Common myeloid progenitor, CD34-positive (primary cell): ENCODE results near the gene GJC3.
A peak's percentile ranks its signal among the peaks of the same experiment; 100 is the strongest.

Experiments used
- CTCF ChIA-PET: fragments of 350-600 bp; sonication (Branson Sonifier 250); formaldehyde crosslinking; loops from one replicate; lab custom pipeline; 2021; ENCODE audit warnings: antibody characterized with exemption; lab: Charles Lee
- POLR2A ChIA-PET: fragments of 350-600 bp; sonication (Branson Sonifier 250); formaldehyde crosslinking; loops from one replicate; lab custom pipeline; 2021; ENCODE audit warnings: antibody characterized with exemption; lab: Charles Lee
- DNase-seq, 3 donors: peaks; one replicate each; pipeline versions ENCODE4 v3.0.0 to v3.0.0-alpha.2; 2013
- H3K27ac ChIP-seq, 2 experiments: 1 replicate in 1 of 2; 2 replicates in 1 of 2; pipeline ENCODE4 v1.7.0; 2013; ENCODE audit warnings: inconsistent platforms in 2 of 2, low read length in 2 of 2, mild to moderate bottlenecking in 2 of 2, low read depth in 1 of 2, moderate library complexity in 1 of 2; ENCODE audit not compliant: severe bottlenecking in 2 of 2, insufficient read depth in 1 of 2, poor library complexity in 1 of 2
- H3K27me3 ChIP-seq, 5 experiments: replicated peaks in 2 of 5; 1 replicate in 3 of 5; 2 replicates in 2 of 5; pipeline versions ENCODE4 v1.6.1 to v1.7.0; 2013; ENCODE audit warnings: low read length in 4 of 5, mild to moderate bottlenecking in 2 of 5, moderate library complexity in 2 of 5, inconsistent platforms in 1 of 5; ENCODE audit not compliant: insufficient read depth in 5 of 5, control insufficient read depth in 4 of 5
- H3K36me3 ChIP-seq, 4 experiments: 1 replicate in 2 of 4; 2 replicates in 2 of 4; pipeline versions ENCODE4 v1.6.1 to v1.7.0; 2013; ENCODE audit warnings: low read length in 3 of 4, control low read depth in 1 of 4, mild to moderate bottlenecking in 1 of 4; ENCODE audit not compliant: control insufficient read depth in 4 of 4, insufficient read depth in 4 of 4
- H3K4me1 ChIP-seq, 4 experiments: 1 replicate in 3 of 4; 2 replicates in 1 of 4; pipeline versions ENCODE4 v1.6.1 to v1.7.1; 2013; ENCODE audit warnings: low read length in 3 of 4, mild to moderate bottlenecking in 3 of 4, control low read depth in 1 of 4, inconsistent platforms in 1 of 4, moderate library complexity in 1 of 4; ENCODE audit not compliant: control insufficient read depth in 4 of 4, insufficient read depth in 4 of 4; ENCODE audit errors: control extremely low read depth in 1 of 4
- H3K4me3 ChIP-seq, 7 experiments: 1 replicate in 4 of 7; 2 replicates in 3 of 7; pipeline versions ENCODE4 v1.5.1 to v1.7.0; 2013; ENCODE audit warnings: mild to moderate bottlenecking in 7 of 7, low read length in 6 of 7, moderate library complexity in 6 of 7, inconsistent platforms in 2 of 7, low read depth in 2 of 7, control low read depth in 1 of 7; ENCODE audit not compliant: insufficient read depth in 4 of 7, control insufficient read depth in 1 of 7; ENCODE audit errors: extremely low read depth in 1 of 7
- H3K9me3 ChIP-seq, 5 experiments: 1 replicate in 4 of 5; 2 replicates in 1 of 5; pipeline versions ENCODE4 v1.6.1 to v1.7.1; 2013; ENCODE audit warnings: low read length in 4 of 5, mild to moderate bottlenecking in 2 of 5, inconsistent platforms in 1 of 5, low read depth in 1 of 5, moderate library complexity in 1 of 5; ENCODE audit not compliant: control insufficient read depth in 4 of 5, insufficient read depth in 2 of 5; ENCODE audit errors: control extremely low read depth in 1 of 5
- WGBS: methylation state at CpG from one replicate; pipeline ENCODE4 v1.1.5; 2013; ENCODE audit not compliant: insufficient coverage; 5-methylcytosine and 5-hydroxymethylcytosine counted together

GJC3 gene

DNA sequence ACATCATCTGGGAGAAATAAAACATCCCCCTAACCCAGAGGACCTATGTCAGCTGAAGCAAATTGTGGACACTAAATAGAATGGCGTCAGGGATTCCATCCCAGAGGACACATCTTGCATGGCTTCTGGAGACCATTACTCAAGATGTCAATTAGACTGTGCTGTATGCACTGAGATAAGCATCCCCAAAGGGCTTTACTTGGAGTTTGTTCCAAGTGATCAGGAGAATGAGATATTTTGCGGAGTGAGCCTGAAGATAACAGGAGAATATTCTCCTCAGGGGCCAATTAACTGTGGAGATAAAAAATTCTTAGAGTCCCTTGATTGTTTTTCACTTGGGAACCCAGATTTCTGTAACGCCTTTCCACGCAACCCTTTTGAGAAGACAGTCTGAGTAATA lies 48.0 kb downstream of the GJC3 start:
- ChIA-PET CTCF (no interaction called here), POLR2A (no interaction called here)
- no peak for DNase-seq
- Histone ChIP-seq H3K36me3 (no peaks in the 10 kb centered on the region), H3K27ac (no peak overlapping the region), H3K9me3 (peaks cover 0 to 4% (median 2%) of the 10 kb centered on the region in 5 experiments), H3K4me1 (no peaks in the 10 kb centered on the region), H3K4me3 (no peak overlapping the region), H3K27me3 (no peaks in the 10 kb centered on the region)
- WGBS, result 93% methylated on average over 4 of the region's 4 CpGs

GRCh38 chr7:99876933-99877332 lies 52.5 kb downstream of the GJC3 start, which contains the start of gene OR2AE1:
Gene OR2AE1, minus strand, starts transcription at chr7:99877033. Its CDS starts 0 bp downstream, at chr7:99877033.
- Histone ChIP-seq H3K36me3 (no peaks in the 10 kb centered on the region), H3K27ac (no peak within 1 kb of the TSS), H3K27me3 (no peaks in the 10 kb centered on the region), H3K4me3 (no peak within 1 kb of the TSS), H3K9me3 (no peaks in the 10 kb centered on the region), H3K4me1 (no peaks in the 10 kb centered on the region)
- no peak for DNase-seq
- WGBS, result no CpG with 5 or more reads among the region's 3 CpGs
- POLR2A ChIA-PET, result no interaction called here
- CTCF ChIA-PET, result interaction anchor here (0.6 to 1.0 kb wide), 2 partner anchors 15 to 33 kb away, joined by 3 read pairs; no protein-coding TSS in a partner anchor

DNA sequence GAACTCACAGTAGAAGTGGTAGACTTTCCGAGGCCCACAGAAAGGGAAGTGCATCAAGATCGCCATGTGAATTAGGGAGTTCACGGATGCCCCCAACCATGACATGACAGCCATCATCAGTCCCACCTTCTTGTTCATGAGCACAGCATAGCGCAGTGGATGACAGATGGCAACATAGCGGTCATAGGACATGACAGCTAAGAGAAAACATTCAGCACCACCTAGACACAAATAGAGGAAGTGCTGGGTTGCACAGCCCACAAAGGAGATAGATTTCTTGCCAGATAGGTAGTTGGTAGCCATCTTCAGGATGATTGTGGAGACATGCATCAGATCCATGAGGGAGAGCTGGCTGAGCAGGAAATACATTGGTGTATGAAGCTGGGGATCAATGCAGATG lies 52.9 kb downstream of the GJC3 start:
- H3K27me3 ChIP-seq, result no peaks in the 10 kb centered on the region
- H3K9me3 ChIP-seq, result no peaks in the 10 kb centered on the region
- H3K4me3 ChIP-seq, result no peak overlapping the region
- no peak overlapping the region for H3K27ac ChIP-seq
- H3K36me3 ChIP-seq, result no peaks in the 10 kb centered on the region
- POLR2A ChIA-PET, result no interaction called here
- DNase-seq, result peak in 2 of 3 donors; percentile 27 to 55
- WGBS, result 100% methylated on average over 4 of the region's 5 CpGs
- CTCF ChIA-PET, result interaction anchor here (0.6 kb wide), 1 partner anchor 33 kb away, joined by 3 read pairs; no protein-coding TSS in a partner anchor
- no peaks in the 10 kb centered on the region for H3K4me1 ChIP-seq
